Right renal cortex interstitium (tissue), 3 donors: Measurements from ENCODE around the gene DUOX1. TPM values are rescaled to one million over a fixed set of nuclear protein-coding genes. Genes with fewer than 3 reads are reported as not detected.

Experiments
- polyA plus RNA-seq, 3 donors: library from polyadenylated mRNA; unstranded; fragments of 120-200 nt; gene quantifications; one replicate each; pipeline ENCODE4 v1.2.1, GENCODE V29; 2013; ENCODE audit not compliant: insufficient read length in 3 of 3

DUOX1 gene
- polyA plus RNA-seq, 3 donors, result 1.7 to 3.1 (median 2.3) TPM

Other genes with a start within 250 kb of the DUOX1 start
- gene TERB2, start 173.3 kb upstream of the DUOX1 start, polyA plus RNA-seq, result not detected
- gene SORD, start 106.8 kb upstream of the DUOX1 start, polyA plus RNA-seq, result 10 to 100 TPM; 28.0 to 45.8 (median 40.1) TPM
- under 1 TPM in 2 of 3 donors, not detected in 1; 0.10 to 0.14 TPM for gene DUOX2, start 15.8 kb upstream of the DUOX1 start, polyA plus RNA-seq
- gene DUOXA2, start 15.7 kb upstream of the DUOX1 start, polyA plus RNA-seq, result not detected
- under 1 TPM; 0.16 to 0.22 (median 0.21) TPM for gene DUOXA1, start 115 bp upstream of the DUOX1 start, polyA plus RNA-seq
- gene SHF, start 58.0 kb downstream of the DUOX1 start, polyA plus RNA-seq, result 10 to 100 TPM; 13.0 to 16.0 (median 15.3) TPM
- under 1 TPM; 0.40 to 0.44 (median 0.43) TPM for gene SLC28A2, start 122.2 kb downstream of the DUOX1 start, polyA plus RNA-seq
- gene GATM, start 248.6 kb downstream of the DUOX1 start, polyA plus RNA-seq, result 100 to 1,000 TPM; 213 to 323 (median 246) TPM